Spleen (tissue), 11 donors: ENCODE data around the gene NXPE2. TPM values are rescaled to one million over a fixed set of nuclear protein-coding genes. Genes with fewer than 3 reads are reported as not detected.

Source experiments
- DNase-seq: peaks from one replicate; pipeline ENCODE4 v3.0.0-alpha.2; 2020
- H3K27ac ChIP-seq, 8 donors: fragments of 200-600 bp; sonication (generic) in 7 of 8; 1 replicate in 4 of 8; 2 replicates in 4 of 8; pipeline versions ENCODE4 v1.5.0 to v1.8.0; 2016 to 2021; ENCODE audit warnings: inconsistent platforms in 4 of 8, mild to moderate bottlenecking in 4 of 8, moderate library complexity in 1 of 8
- H3K27me3 ChIP-seq, 7 donors: fragments of 200-600 bp; sonication (generic) in 6 of 7; replicated peaks in 1 of 7; 1 replicate in 4 of 7; 2 replicates in 3 of 7; pipeline versions ENCODE4 v1.5.0 to v1.8.0; 2016 to 2021; ENCODE audit warnings: inconsistent platforms in 3 of 7, mild to moderate bottlenecking in 1 of 7
- H3K36me3 ChIP-seq, 6 donors: fragments of 200-600 bp; sonication (generic) in 5 of 6; 1 replicate in 4 of 6; 2 replicates in 2 of 6; pipeline versions ENCODE4 v1.5.0 to v1.8.0; 2016 to 2021; ENCODE audit warnings: inconsistent platforms in 2 of 6
- H3K4me1 ChIP-seq, 6 donors: fragments of 200-600 bp; sonication (generic) in 5 of 6; 1 replicate in 3 of 6; 2 replicates in 3 of 6; pipeline versions ENCODE4 v1.5.0 to v1.8.0; 2016 to 2021; ENCODE audit warnings: inconsistent platforms in 3 of 6
- H3K4me3 ChIP-seq, 8 donors: fragments of 200-600 bp; sonication (generic) in 7 of 8; 1 replicate in 4 of 8; 2 replicates in 4 of 8; pipeline versions ENCODE4 v1.5.0 to v1.8.0; 2016 to 2021; ENCODE audit warnings: inconsistent platforms in 4 of 8, mild to moderate bottlenecking in 4 of 8, moderate library complexity in 2 of 8
- H3K9me3 ChIP-seq, 8 donors: fragments of 200-600 bp; sonication (generic) in 7 of 8; 1 replicate in 4 of 8; 2 replicates in 4 of 8; pipeline versions ENCODE4 v1.5.0 to v1.8.0; 2016 to 2021; ENCODE audit warnings: inconsistent platforms in 4 of 8
- CTCF ChIP-seq, 11 experiments: fragments of 200-600 bp in 7 of 11; fragments of 450-650 bp in 4 of 11; sonication (generic) in 4 of 11; IDR thresholded peaks in 8 of 11; conservative IDR thresholded peaks in 3 of 11; 1 replicate in 7 of 11; 2 replicates in 4 of 11; pipeline versions ENCODE4 v1.4.0 to v1.8.0; 2016 to 2021; ENCODE audit warnings: antibody characterized with exemption in 11 of 11, inconsistent platforms in 4 of 11, mild to moderate bottlenecking in 1 of 11
- POLR2A ChIP-seq, 3 donors: fragments of 450-650 bp; IDR thresholded peaks; one replicate each; pipeline ENCODE4 v1.5.1; 2017; ENCODE audit warnings: antibody characterized with exemption in 3 of 3, mild to moderate bottlenecking in 1 of 3
- POLR2AphosphoS5 ChIP-seq, 3 donors: sonication (generic); formaldehyde crosslinking; IDR thresholded peaks; one replicate each; pipeline ENCODE4 v1.5.1; 2017; ENCODE audit warnings: antibody characterized with exemption in 3 of 3
- WGBS, 5 donors: extraction: QIAGEN DNeasy Blood & Tissue Kit in 3 of 5; methylation state at CpG; one replicate each; pipeline versions ENCODE4 v1.1.5 to v1.1.7; 2013 to 2018; 5-methylcytosine and 5-hydroxymethylcytosine counted together
- intact Hi-C: fragments of 100-400 bp; cut with DNase I; formaldehyde crosslinking; loops from one replicate; pipeline ENCODE4 v1.15.0; 2023; ENCODE audit warnings: low total_unique reads
- polyA plus RNA-seq, 3 donors: library from polyadenylated mRNA; stranded (reverse); fragments of 200-250 nt; gene quantifications; one replicate each; pipeline ENCODE4 v1.2.1, GENCODE V29; 2013
- total RNA-seq, 7 donors: library from RNA; depleted of rRNA in 3 of 7; stranded (reverse); fragments of >200 nt in 3 of 7; fragmentation: NEBNext Ultra II Directional in 4 of 7; extraction: Animal tissue kit (Norgen Biotek cat#: 25700) in 4 of 7; gene quantifications; one replicate each; pipeline versions ENCODE4 v1.1.0 to v1.2.1, GENCODE V29; 2016 to 2021
- donor health status: healthy with polysubstance abuse.
- donor health status: DM: no; HTN: no; CAD: no; lungs with moderate emphysema.
- donor health status: DM: no; HTN: no; CAD: no.
- donor health status: Bipolar disorder and iron deficiency.
- donor health status: healthy.
- donor health status: DM: no; HTN: no; CAD: no.
- donor health status: DM: yes; HTN: yes; CAD: no.

NXPE2 gene
- total and polyA plus RNA-seq, 10 donors = 0.32 to 0.52 TPM; not detected in 8

GRCh38 chr11:114745150-114745671 is 66.9 kb downstream of the NXPE2 start:
- H3K27ac ChIP-seq = no peak overlapping the region
- intact Hi-C loops = no loop called here
- H3K27me3 ChIP-seq = no peaks in the 10 kb centered on the region
- TF ChIP-seq POLR2AphosphoS5 (IDR thresholded peaks at IDR 0.05) = no peak
- TF ChIP-seq POLR2A (IDR thresholded peaks at IDR 0.05) = no peak
- no peak for TF ChIP-seq CTCF (IDR thresholded peaks at IDR 0.05 in 8 of 11, conservative IDR thresholded peaks at IDR 0.05 in 3 of 11)
- H3K4me1 ChIP-seq = no peaks in the 10 kb centered on the region
- DNase-seq = no peak
- H3K36me3 ChIP-seq = no peaks in the 10 kb centered on the region
- H3K9me3 ChIP-seq = peaks cover 0 to 22% (median 18%) of the 10 kb centered on the region in 8 donors
- WGBS, 5 donors = 82 to 95% (median 91%) methylated on average over 2 of the region's 2 CpGs
- H3K4me3 ChIP-seq = no peak overlapping the region

- Histone ChIP-seq H3K4me1 (no peaks in the 10 kb centered on the region), H3K27me3 (no peaks in the 10 kb centered on the region), H3K36me3 (no peaks in the 10 kb centered on the region), H3K27ac (no peak overlapping the region), H3K9me3 (peaks cover 0 to 16% (median 14%) of the 10 kb centered on the region in 8 donors), H3K4me3 (no peak overlapping the region)
- 84 to 94% (median 86%) methylated on average over 3 of the region's 3 CpGs for WGBS, 5 donors
- intact Hi-C loops = no loop called here
- TF ChIP-seq CTCF (IDR thresholded peaks at IDR 0.05 in 8 of 11, conservative IDR thresholded peaks at IDR 0.05 in 3 of 11) (no peak), POLR2AphosphoS5 (IDR thresholded peaks at IDR 0.05) (no peak)
- DNase-seq = no peak
Observed at GRCh38 chr11:114746013-114746412, 67.7 kb downstream of the NXPE2 start.

Other genes with a start within 250 kb of the NXPE2 start
- 100 to 1,000 TPM in 2 of 7 donors, 10 to 100 TPM in 5; 57.3 to 118 (median 80.9) TPM for gene REXO2, start 239.1 kb upstream of the NXPE2 start, total RNA-seq
- gene REXO2, start 239.1 kb upstream of the NXPE2 start, polyA plus RNA-seq = 10 to 100 TPM; 46.4 to 70.8 (median 52.9) TPM
- gene NXPE1, start 118.6 kb upstream of the NXPE2 start, total RNA-seq = under 1 TPM in 1 of 7 donors, not detected in 6; 0.46 TPM
- not detected for gene NXPE1, start 118.6 kb upstream of the NXPE2 start, polyA plus RNA-seq
- under 1 TPM in 2 of 7 donors, not detected in 5; 0.25 to 0.28 TPM for gene NXPE4, start 82.7 kb upstream of the NXPE2 start, total RNA-seq
- under 1 TPM in 1 of 3 donors, not detected in 2; 0.07 TPM for gene NXPE4, start 82.7 kb upstream of the NXPE2 start, polyA plus RNA-seq